IPS-18a (cell line): ENCODE measurements around the gene KBTBD6.

ENCODE experiments used
- H3K27ac ChIP-seq: one replicate; pipeline ENCODE4 v1.5.1; 2013; ENCODE audit warnings: low read length
- H3K27me3 ChIP-seq: one replicate; pipeline ENCODE4 v1.6.1; 2013; ENCODE audit warnings: mild to moderate bottlenecking, low read length; ENCODE audit not compliant: control insufficient read depth, insufficient read depth
- H3K36me3 ChIP-seq: one replicate; pipeline ENCODE4 v1.6.1; 2013; ENCODE audit warnings: low read depth, low read length; ENCODE audit not compliant: control insufficient read depth
- H3K4me1 ChIP-seq: one replicate; pipeline ENCODE4 v1.6.1; 2013; ENCODE audit warnings: low read depth, low read length; ENCODE audit not compliant: control insufficient read depth
- H3K4me3 ChIP-seq: one replicate; pipeline ENCODE4 v1.5.1; 2013; ENCODE audit warnings: low read length
- H3K9ac ChIP-seq: one replicate; pipeline ENCODE4 v1.6.1; 2013; ENCODE audit warnings: mild to moderate bottlenecking, low read length, moderate library complexity
- H3K9me3 ChIP-seq: one replicate; pipeline ENCODE4 v1.6.1; 2013; ENCODE audit warnings: low read depth, low read length; ENCODE audit not compliant: control insufficient read depth

Gene KBTBD6

GRCh38 chr13:41085961-41086585, 46.5 kb downstream of the KBTBD6 start:
- Histone ChIP-seq H3K9ac (no peak overlapping the region), H3K27me3 (no peaks in the 10 kb centered on the region), H3K9me3 (no peaks in the 10 kb centered on the region), H3K27ac (no peak overlapping the region), H3K4me1 (peaks cover 13% of the 10 kb centered on the region), H3K4me3 (no peak overlapping the region), H3K36me3 (peaks cover 16% of the 10 kb centered on the region)

GRCh38 chr13:41079725-41080124, 52.9 kb downstream of the KBTBD6 start:
- peaks cover 57% of the 10 kb centered on the region for H3K36me3 ChIP-seq

More at GRCh38 chr13:41079725-41080124, 52.9 kb downstream of the KBTBD6 start:
- H3K27me3 ChIP-seq = no peaks in the 10 kb centered on the region
- no peak overlapping the region for H3K27ac ChIP-seq
- H3K4me3 ChIP-seq = no peak overlapping the region
- no peak overlapping the region for H3K9ac ChIP-seq
- H3K9me3 ChIP-seq = no peaks in the 10 kb centered on the region
- no peaks in the 10 kb centered on the region for H3K4me1 ChIP-seq
